Esophagus muscularis mucosa (tissue), 4 donors: ENCODE results near the gene PITRM1. TPM values are rescaled to one million over a fixed set of nuclear protein-coding genes. Genes with fewer than 3 reads are reported as not detected.
"Not testable (repeated sequence)": the region's sequence is repeated elsewhere in the genome, so short reads cannot be mapped to it uniquely, and the experiment has no call there.

Experiments used
- DNase-seq: peaks from one replicate; pipeline ENCODE4 v3.0.0-alpha.2; 2017; ENCODE audit errors: extremely low spot score
- H3K27ac ChIP-seq, 4 donors: fragments of 200-600 bp; sonication (generic); replicated peaks in 1 of 4; 1 replicate in 3 of 4; 2 replicates in 1 of 4; pipeline ENCODE4 v1.5.1; 2016 to 2019; ENCODE audit warnings: mild to moderate bottlenecking in 1 of 4
- H3K27me3 ChIP-seq, 4 donors: fragments of 200-600 bp; sonication (generic); one replicate each; pipeline versions ENCODE4 v1.5.1 to v1.6.0; 2016 to 2019
- H3K36me3 ChIP-seq, 4 donors: fragments of 200-600 bp; sonication (generic); one replicate each; pipeline ENCODE4 v1.5.1; 2016 to 2019
- H3K4me1 ChIP-seq, 4 donors: fragments of 200-600 bp; sonication (generic); one replicate each; pipeline ENCODE4 v1.5.1; 2016 to 2019
- H3K4me3 ChIP-seq, 4 donors: fragments of 200-600 bp; sonication (generic); 1 replicate in 2 of 4; 2 replicates in 2 of 4; pipeline ENCODE4 v1.5.1; 2016 to 2019; ENCODE audit warnings: mild to moderate bottlenecking in 4 of 4, moderate library complexity in 1 of 4
- H3K9me3 ChIP-seq, 4 donors: fragments of 200-600 bp; sonication (generic); 1 replicate in 3 of 4; 2 replicates in 1 of 4; pipeline ENCODE4 v1.5.1; 2016 to 2019
- CTCF ChIP-seq, 3 experiments: fragments of 200-600 bp in 2 of 3; fragments of 450-650 bp in 1 of 3; sonication (generic) in 2 of 3; IDR thresholded peaks; one replicate each; pipeline ENCODE4 v1.5.1; 2017 to 2019; ENCODE audit warnings: antibody characterized with exemption in 3 of 3, mild to moderate bottlenecking in 2 of 3, moderate library complexity in 1 of 3
- EP300 ChIP-seq: sonication (generic); formaldehyde crosslinking; IDR thresholded peaks from one replicate; pipeline ENCODE4 v1.6.1; 2017; ENCODE audit warnings: antibody characterized with exemption
- POLR2A ChIP-seq: fragments of 450-650 bp; IDR thresholded peaks from one replicate; pipeline ENCODE4 v1.6.1; 2017; ENCODE audit warnings: antibody characterized with exemption, moderate library complexity, mild to moderate bottlenecking, low read depth
- POLR2AphosphoS5 ChIP-seq, 2 donors: sonication (generic); formaldehyde crosslinking; IDR thresholded peaks; one replicate each; pipeline ENCODE4 v1.6.1; 2017; ENCODE audit warnings: antibody characterized with exemption in 2 of 2
- WGBS: methylation state at CpG from one replicate; pipeline ENCODE4 v1.1.5; 2018; 5-methylcytosine and 5-hydroxymethylcytosine counted together
- intact Hi-C: fragments of 100-400 bp; cut with DNase I; formaldehyde crosslinking; loops from one replicate; pipeline ENCODE4 v1.15.1; 2023
- total RNA-seq, 4 donors: library from RNA; depleted of rRNA; stranded (reverse); fragments of >200 nt; gene quantifications; one replicate each; pipeline versions ENCODE4 v1.1.0 to v1.2.1, GENCODE V29; 2016

The PITRM1 gene
- total RNA-seq, 4 donors from 2014 or later = 75.5 to 103 (median 84.9) TPM

GRCh38 chr10:3179174-3179573, 6.6 kb upstream of the PITRM1 start:
- no peak for DNase-seq
- no peaks in the 10 kb centered on the region for H3K36me3 ChIP-seq
- H3K4me1 ChIP-seq = no peaks in the 10 kb centered on the region
- H3K27ac ChIP-seq = no peak overlapping the region
- intact Hi-C loops = no loop called here
- TF ChIP-seq POLR2A = no peak
- TF ChIP-seq CTCF (IDR thresholded peaks at IDR 0.05) = no peak
- TF ChIP-seq EP300 = no peak
- no peak for TF ChIP-seq POLR2AphosphoS5 (IDR thresholded peaks at IDR 0.05)
- no peaks in the 10 kb centered on the region for H3K9me3 ChIP-seq
- H3K27me3 ChIP-seq = no peaks in the 10 kb centered on the region
- 87% methylated on average over 5 of the region's 5 CpGs for WGBS
- H3K4me3 ChIP-seq = no peak overlapping the region

GRCh38 chr10:3178042-3178441, 5.5 kb upstream of the PITRM1 start:
- Histone ChIP-seq H3K9me3 (no peaks in the 10 kb centered on the region), H3K27ac (no peak overlapping the region), H3K36me3 (no peaks in the 10 kb centered on the region), H3K27me3 (no peaks in the 10 kb centered on the region), H3K4me1 (peaks cover 0 to 10% (median 6%) of the 10 kb centered on the region in 4 donors), H3K4me3 (no peak overlapping the region)
- no peak for TF ChIP-seq POLR2AphosphoS5 (IDR thresholded peaks at IDR 0.05)
- no peak for TF ChIP-seq POLR2A
- intact Hi-C loops = no loop called here
- no peak for DNase-seq
- WGBS = 86% methylated on average over 5 of the region's 5 CpGs

GRCh38 chr10:3173171-3173878, 743 bp upstream of the PITRM1 start:
- intact Hi-C loops = no loop called here
- Histone ChIP-seq H3K4me1 (peaks cover 9 to 29% (median 25%) of the 10 kb centered on the region in 4 donors), H3K36me3 (peaks cover 14 to 18% (median 16%) of the 10 kb centered on the region in 4 donors), H3K27me3 (no peaks in the 10 kb centered on the region), H3K9me3 (no peaks in the 10 kb centered on the region), H3K27ac (peak overlapping the region in 1 of 4 donors; percentile 84), H3K4me3 (peak overlapping the region; percentile 73 to 95 (median 74))
- no peak for TF ChIP-seq POLR2A
- TF ChIP-seq CTCF (IDR thresholded peaks at IDR 0.05) = no peak
- no peak for TF ChIP-seq EP300
- no peak for TF ChIP-seq POLR2AphosphoS5 (IDR thresholded peaks at IDR 0.05)
- 5% methylated on average over 8 of the region's 26 CpGs for WGBS
- DNase-seq = no peak

GRCh38 chr10:3172081-3172445, 519 bp downstream of the PITRM1 start:
- H3K9me3 ChIP-seq = no peaks in the 10 kb centered on the region
- peaks cover 27 to 30% (median 29%) of the 10 kb centered on the region in 4 donors for H3K36me3 ChIP-seq
- under 1% methylated on average over 21 of the region's 21 CpGs for WGBS
- DNase-seq = no peak
- H3K27me3 ChIP-seq = no peaks in the 10 kb centered on the region
- peaks cover 9 to 29% (median 25%) of the 10 kb centered on the region in 4 donors for H3K4me1 ChIP-seq
- peak overlapping the region; percentile 84 to 94 (median 84) for H3K27ac ChIP-seq
- TF ChIP-seq CTCF (IDR thresholded peaks at IDR 0.05) (no peak), POLR2A (no peak), POLR2AphosphoS5 (IDR thresholded peaks at IDR 0.05) (no peak), EP300 (no peak)
- intact Hi-C loops = no loop called here
- H3K4me3 ChIP-seq = peak overlapping the region; percentile 73 to 95 (median 74)

GRCh38 chr10:3171488-3171887, 1.1 kb downstream of the PITRM1 start:
- Histone ChIP-seq H3K27ac (peak overlapping the region in 2 of 4 donors; percentile 84 to 94), H3K4me3 (peak overlapping the region; percentile 73 to 95 (median 74)), H3K36me3 (peaks cover 33 to 36% (median 35%) of the 10 kb centered on the region in 4 donors), H3K4me1 (peaks cover 9 to 29% (median 25%) of the 10 kb centered on the region in 4 donors)
- intact Hi-C loops, H3K27me3 ChIP-seq, DNase-seq, H3K9me3 ChIP-seq: not testable (repeated sequence)
- WGBS = 92% methylated on average over 11 of the region's 11 CpGs
